ENCODE data around the gene HSPG2.

Gene HSPG2

DNA sequence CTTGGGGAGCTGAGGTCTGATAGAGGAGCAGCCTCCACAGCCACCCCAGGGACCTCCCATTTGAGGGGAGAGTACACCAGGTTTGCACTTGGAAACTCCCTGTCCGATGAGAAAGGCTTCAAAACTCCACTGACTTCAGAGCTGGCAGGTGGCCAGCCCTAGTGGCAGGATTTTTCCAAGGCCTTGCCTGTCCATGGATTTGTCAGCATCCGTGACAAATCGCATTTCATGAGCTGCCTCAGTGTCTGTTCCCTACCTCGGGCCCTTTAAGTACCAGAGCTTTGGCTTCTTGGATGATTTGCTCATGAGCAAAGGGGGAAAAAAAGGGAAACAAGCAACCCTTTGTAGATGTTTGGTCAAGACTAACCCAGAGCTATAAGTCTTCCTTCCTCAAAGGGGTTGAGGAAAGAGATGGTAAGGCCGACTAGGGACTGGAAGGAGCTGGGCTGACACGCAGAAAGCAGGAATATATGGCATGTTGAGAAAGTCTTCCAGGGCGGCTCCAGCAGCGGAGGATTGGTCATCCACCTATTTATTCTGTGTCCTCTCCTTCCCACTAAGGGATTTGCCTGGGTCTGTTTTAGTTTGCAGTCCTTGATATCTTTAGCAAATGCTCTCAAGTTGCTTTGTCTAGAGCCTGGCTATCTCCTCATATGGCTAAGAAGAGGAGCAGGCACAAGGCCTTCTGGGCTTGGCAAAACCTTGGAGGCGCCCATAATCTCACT, 2.7 kb upstream of the HSPG2 start:
- Histone ChIP-seq H3K56ac (ENCODE audit: low read length) (no peak overlapping the region), H3K18ac (ENCODE audit: low read length) (no peak overlapping the region), H2BK5ac (ENCODE audit: low read length) (no peak overlapping the region), H3K4ac (ENCODE audit: low read depth, low read length) (no peak overlapping the region), H3K4me3 (ENCODE audit: low read length) (no peak overlapping the region), H3K27ac (ENCODE audit: low read depth, low read length) (no peak overlapping the region), H3K4me2 (ENCODE audit: low read length) (no peak overlapping the region), H2BK15ac (replicated peaks; ENCODE audit: low read depth) (no peak overlapping the region), H3K36me3 (ENCODE audit: control insufficient read depth, insufficient read depth, low read length) (no peaks in the 10 kb centered on the region), H3K23ac (ENCODE audit: low read length) (no peak overlapping the region), H4K5ac (ENCODE audit: low read length) (no peak overlapping the region), H3K79me2 (ENCODE audit: control insufficient read depth, insufficient read depth, low read length) (peaks cover 10% of the 10 kb centered on the region), H3K9ac (ENCODE audit: low read length) (no peak overlapping the region), H2AK5ac (ENCODE audit: low read length) (no peak overlapping the region), H3K27me3 (ENCODE audit: insufficient read depth, low read length, poor library complexity) (no peaks in the 10 kb centered on the region), H4K8ac (ENCODE audit: low read depth, low read length) (no peak overlapping the region), H3K4me1 (ENCODE audit: control insufficient read depth, low read depth, low read length) (peaks cover 8% of the 10 kb centered on the region), H3K79me1 (ENCODE audit: low read length) (peaks cover 5% of the 10 kb centered on the region), H2BK120ac (ENCODE audit: low read depth, low read length) (no peak overlapping the region)
- DNase-seq = no peak
- WGBS (ENCODE audit: extremely low coverage, insufficient coverage, low lambda C conversion rate) = no CpG with 5 or more reads among the region's 9 CpGs

GRCh38 chr1:21938732-21939538, 1.8 kb upstream of the HSPG2 start:
- Histone ChIP-seq H3K9ac (ENCODE audit: low read length) (no peak overlapping the region), H3K4me3 (ENCODE audit: low read length) (no peak overlapping the region), H2BK5ac (ENCODE audit: low read length) (no peak overlapping the region), H3K56ac (ENCODE audit: low read length) (no peak overlapping the region), H3K27me3 (ENCODE audit: insufficient read depth, low read length, poor library complexity) (no peaks in the 10 kb centered on the region), H3K27ac (ENCODE audit: low read depth, low read length) (no peak overlapping the region), H4K5ac (ENCODE audit: low read length) (no peak overlapping the region), H2BK120ac (ENCODE audit: low read depth, low read length) (no peak overlapping the region), H3K79me1 (ENCODE audit: low read length) (peaks cover 6% of the 10 kb centered on the region), H3K79me2 (ENCODE audit: control insufficient read depth, insufficient read depth, low read length) (peaks cover 14% of the 10 kb centered on the region), H3K23ac (ENCODE audit: low read length) (no peak overlapping the region), H4K8ac (ENCODE audit: low read depth, low read length) (no peak overlapping the region), H3K4ac (ENCODE audit: low read depth, low read length) (no peak overlapping the region), H3K36me3 (ENCODE audit: control insufficient read depth, insufficient read depth, low read length) (no peaks in the 10 kb centered on the region), H3K4me2 (ENCODE audit: low read length) (no peak overlapping the region), H2BK15ac (replicated peaks; ENCODE audit: low read depth) (no peak overlapping the region), H2AK5ac (ENCODE audit: low read length) (no peak overlapping the region), H3K4me1 (ENCODE audit: control insufficient read depth, low read depth, low read length) (peaks cover 11% of the 10 kb centered on the region), H3K18ac (ENCODE audit: low read length) (no peak overlapping the region)
- DNase-seq = no peak
- WGBS (ENCODE audit: extremely low coverage, insufficient coverage, low lambda C conversion rate) = no CpG with 5 or more reads among the region's 11 CpGs

DNA sequence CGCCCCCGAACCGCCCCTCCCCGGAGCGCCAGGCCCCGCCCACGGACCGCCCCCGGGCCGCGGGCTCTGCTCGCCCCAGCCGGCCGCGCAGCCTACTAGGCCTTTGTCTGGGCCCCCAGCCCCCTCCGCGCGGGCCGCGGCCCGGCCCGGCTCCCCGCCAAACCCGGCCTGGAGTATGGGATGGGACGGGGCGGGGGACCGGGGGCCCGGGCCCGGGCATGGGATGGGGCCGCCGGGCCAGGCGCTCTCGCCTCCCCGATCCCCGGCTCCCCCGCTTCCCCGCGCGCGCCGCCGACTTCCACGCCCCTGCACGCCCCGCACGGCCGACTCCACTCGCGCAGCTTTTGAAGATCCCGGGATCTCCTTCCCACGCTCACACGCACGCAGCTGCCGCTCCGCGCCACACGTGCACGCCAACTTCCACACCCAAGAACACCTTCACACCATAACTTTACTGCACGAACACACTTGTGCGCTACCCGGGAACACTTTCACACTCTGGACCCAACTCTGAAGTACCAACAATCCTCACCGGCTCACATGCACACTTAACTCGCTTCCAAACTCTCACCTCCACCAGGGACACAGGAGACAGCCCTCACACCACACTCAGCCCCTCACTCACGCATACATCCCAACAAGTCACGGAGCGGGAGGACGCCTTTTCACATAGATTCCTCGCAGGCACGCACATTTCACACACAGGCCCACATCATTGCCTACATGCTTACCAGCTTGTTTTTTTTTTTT, 437 bp upstream of the HSPG2 start:
- H3K36me3 ChIP-seq (ENCODE audit: control insufficient read depth, insufficient read depth, low read length) = no peaks in the 10 kb centered on the region
- peaks cover 21% of the 10 kb centered on the region for H3K79me2 ChIP-seq (ENCODE audit: control insufficient read depth, insufficient read depth, low read length)
- peak overlapping the region; percentile 99 for H3K56ac ChIP-seq (ENCODE audit: low read length)
- H3K9ac ChIP-seq (ENCODE audit: low read length) = peak overlapping the region; percentile 91
- no peak overlapping the region for H2BK120ac ChIP-seq (ENCODE audit: low read depth, low read length)
- DNase-seq = peak; percentile 88
- peak overlapping the region; percentile 82 for H2AK5ac ChIP-seq (ENCODE audit: low read length)
- no peak overlapping the region for H2BK15ac ChIP-seq (replicated peaks; ENCODE audit: low read depth)
- no CpG with 5 or more reads among the region's 69 CpGs for whole genome bisulfite sequencing (ENCODE audit: extremely low coverage, insufficient coverage, low lambda C conversion rate)
- H3K4me2 ChIP-seq (ENCODE audit: low read length) = peak overlapping the region; percentile 86
- H3K4me1 ChIP-seq (ENCODE audit: control insufficient read depth, low read depth, low read length) = peaks cover 17% of the 10 kb centered on the region
- peak overlapping the region; percentile 81 for H3K18ac ChIP-seq (ENCODE audit: low read length)
- no peaks in the 10 kb centered on the region for H3K27me3 ChIP-seq (ENCODE audit: insufficient read depth, low read length, poor library complexity)
- peaks cover 10% of the 10 kb centered on the region for H3K79me1 ChIP-seq (ENCODE audit: low read length)
- no peak overlapping the region for H3K27ac ChIP-seq (ENCODE audit: low read depth, low read length)
- H3K4ac ChIP-seq (ENCODE audit: low read depth, low read length) = peak overlapping the region; percentile 89
- no peak overlapping the region for H4K8ac ChIP-seq (ENCODE audit: low read depth, low read length)
- H2BK5ac ChIP-seq (ENCODE audit: low read length) = peak overlapping the region; percentile 89
- H3K23ac ChIP-seq (ENCODE audit: low read length) = peak overlapping the region; percentile 99
- peak overlapping the region; percentile 98 for H4K5ac ChIP-seq (ENCODE audit: low read length)
- peak overlapping the region; percentile 17 for H3K4me3 ChIP-seq (ENCODE audit: low read length)

DNA sequence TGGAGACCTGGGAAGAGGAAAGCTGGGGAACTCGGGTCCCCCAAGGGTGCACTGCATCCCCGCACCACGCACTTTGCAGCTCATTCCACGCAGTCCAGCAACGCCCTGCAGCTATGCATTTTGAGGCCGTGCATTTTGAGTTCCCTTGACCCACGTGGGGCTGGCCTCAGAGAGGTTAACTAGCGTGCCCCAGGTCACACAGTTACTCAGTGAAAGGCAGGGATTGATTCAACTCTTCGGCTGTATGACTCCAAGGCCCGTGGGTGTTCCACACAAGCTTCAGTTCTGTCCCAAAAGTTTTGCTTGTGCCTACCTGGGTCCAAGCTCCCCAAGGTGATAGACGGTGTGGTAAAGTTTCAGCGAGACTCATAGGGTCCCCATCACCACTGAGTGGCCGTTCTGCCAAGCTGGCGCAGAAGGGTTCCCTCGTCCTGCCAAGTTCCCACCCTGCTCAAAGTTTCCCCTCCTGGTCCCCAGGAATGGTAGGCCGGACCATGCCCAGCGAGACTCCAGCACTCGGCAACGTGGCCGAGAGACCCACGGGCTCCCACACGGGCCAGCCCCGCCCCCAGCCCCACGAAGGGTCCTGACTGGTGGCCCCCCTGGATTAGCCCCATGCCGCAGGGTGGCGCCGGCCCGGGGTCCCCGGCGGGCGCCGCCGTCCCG, 611 bp downstream of the HSPG2 start:
- Histone ChIP-seq H3K4me2 (ENCODE audit: low read length) (peak overlapping the region; percentile 66), H2AK5ac (ENCODE audit: low read length) (no peak overlapping the region), H3K79me1 (ENCODE audit: low read length) (peaks cover 15% of the 10 kb centered on the region), H3K18ac (ENCODE audit: low read length) (peak overlapping the region; percentile 95), H3K4me3 (ENCODE audit: low read length) (peak overlapping the region; percentile 54), H3K4me1 (ENCODE audit: control insufficient read depth, low read depth, low read length) (peaks cover 21% of the 10 kb centered on the region), H3K36me3 (ENCODE audit: control insufficient read depth, insufficient read depth, low read length) (no peaks in the 10 kb centered on the region), H3K9ac (ENCODE audit: low read length) (peak overlapping the region; percentile 71), H4K8ac (ENCODE audit: low read depth, low read length) (no peak overlapping the region), H3K4ac (ENCODE audit: low read depth, low read length) (peak overlapping the region; percentile 96), H3K27ac (ENCODE audit: low read depth, low read length) (peak overlapping the region; percentile 0), H3K56ac (ENCODE audit: low read length) (peak overlapping the region; percentile 96), H2BK5ac (ENCODE audit: low read length) (no peak overlapping the region), H2BK120ac (ENCODE audit: low read depth, low read length) (peak overlapping the region; percentile 61), H3K79me2 (ENCODE audit: control insufficient read depth, insufficient read depth, low read length) (peaks cover 32% of the 10 kb centered on the region), H4K5ac (ENCODE audit: low read length) (no peak overlapping the region), H3K27me3 (ENCODE audit: insufficient read depth, low read length, poor library complexity) (no peaks in the 10 kb centered on the region), H2BK15ac (replicated peaks; ENCODE audit: low read depth) (no peak overlapping the region), H3K23ac (ENCODE audit: low read length) (peak overlapping the region; percentile 85)
- DNase-seq = no peak
- WGBS (ENCODE audit: extremely low coverage, insufficient coverage, low lambda C conversion rate) = no CpG with 5 or more reads among the region's 34 CpGs

GRCh38 chr1:21935891-21936365, 1.2 kb downstream of the HSPG2 start:
- peaks cover 21% of the 10 kb centered on the region for H3K4me1 ChIP-seq (ENCODE audit: control insufficient read depth, low read depth, low read length)
- H4K5ac ChIP-seq (ENCODE audit: low read length) = no peak overlapping the region
- no peaks in the 10 kb centered on the region for H3K36me3 ChIP-seq (ENCODE audit: control insufficient read depth, insufficient read depth, low read length)
- peaks cover 15% of the 10 kb centered on the region for H3K79me1 ChIP-seq (ENCODE audit: low read length)
- H3K23ac ChIP-seq (ENCODE audit: low read length) = no peak overlapping the region
- H2BK15ac ChIP-seq (replicated peaks; ENCODE audit: low read depth) = no peak overlapping the region
- H2BK5ac ChIP-seq (ENCODE audit: low read length) = no peak overlapping the region
- peak overlapping the region; percentile 66 for H3K4me2 ChIP-seq (ENCODE audit: low read length)
- peaks cover 38% of the 10 kb centered on the region for H3K79me2 ChIP-seq (ENCODE audit: control insufficient read depth, insufficient read depth, low read length)
- no peak overlapping the region for H2AK5ac ChIP-seq (ENCODE audit: low read length)
- H2BK120ac ChIP-seq (ENCODE audit: low read depth, low read length) = no peak overlapping the region
- no peaks in the 10 kb centered on the region for H3K27me3 ChIP-seq (ENCODE audit: insufficient read depth, low read length, poor library complexity)
- peak overlapping the region; percentile 96 for H3K56ac ChIP-seq (ENCODE audit: low read length)
- H3K27ac ChIP-seq (ENCODE audit: low read depth, low read length) = peak overlapping the region; percentile 32
- peak; percentile 60 for DNase-seq
- H3K4ac ChIP-seq (ENCODE audit: low read depth, low read length) = peak overlapping the region; percentile 96
- H3K4me3 ChIP-seq (ENCODE audit: low read length) = peak overlapping the region; percentile 54
- peak overlapping the region; percentile 95 for H3K18ac ChIP-seq (ENCODE audit: low read length)
- WGBS (ENCODE audit: extremely low coverage, insufficient coverage, low lambda C conversion rate) = no CpG with 5 or more reads among the region's 8 CpGs
- H3K9ac ChIP-seq (ENCODE audit: low read length) = peak overlapping the region; percentile 71
- no peak overlapping the region for H4K8ac ChIP-seq (ENCODE audit: low read depth, low read length)
